Activated CD8-positive, alpha-beta memory T cell treated with anti-CD3 and anti-CD28 coated beads, Interleukin-2, amount 50 U/mL, for 1 hour (primary cell): ENCODE data around the gene EGFL8.
"Not testable (repeated sequence)": the region's sequence is repeated elsewhere in the genome, so short reads cannot be mapped to it uniquely, and the experiment has no call there.

Experiments used
- DNase-seq: peaks from one replicate; pipeline ENCODE4 v3.0.0-alpha.2; 2020; ENCODE audit errors: extremely low read depth

Gene EGFL8

DNA sequence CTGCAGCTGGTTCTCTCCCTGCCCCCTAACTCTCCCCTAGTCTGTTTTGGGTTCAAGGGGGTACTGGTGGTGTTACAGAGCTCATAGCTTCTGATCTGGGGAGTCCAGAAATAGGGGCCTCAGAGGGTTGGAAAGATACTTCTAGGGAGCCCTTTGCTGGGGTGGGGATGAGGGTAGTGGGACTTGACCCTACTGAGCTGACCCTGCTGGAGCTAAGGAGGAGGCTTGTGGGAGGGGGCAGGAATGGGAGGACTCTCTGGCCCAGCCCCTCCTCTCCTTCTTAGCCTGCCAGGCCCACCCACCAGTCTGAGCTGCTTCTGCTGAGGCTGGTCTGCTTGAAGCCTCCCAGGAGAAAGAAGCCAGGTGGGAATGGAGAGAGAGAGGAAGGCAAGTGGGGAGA, at the start of gene EGFL8:
Gene EGFL8, plus strand, starts transcription at position 301 of the 400 bp plus-strand sequence. CDS start 1,571 bp downstream, outside the sequence.
- DNase-seq: no peak

DNA sequence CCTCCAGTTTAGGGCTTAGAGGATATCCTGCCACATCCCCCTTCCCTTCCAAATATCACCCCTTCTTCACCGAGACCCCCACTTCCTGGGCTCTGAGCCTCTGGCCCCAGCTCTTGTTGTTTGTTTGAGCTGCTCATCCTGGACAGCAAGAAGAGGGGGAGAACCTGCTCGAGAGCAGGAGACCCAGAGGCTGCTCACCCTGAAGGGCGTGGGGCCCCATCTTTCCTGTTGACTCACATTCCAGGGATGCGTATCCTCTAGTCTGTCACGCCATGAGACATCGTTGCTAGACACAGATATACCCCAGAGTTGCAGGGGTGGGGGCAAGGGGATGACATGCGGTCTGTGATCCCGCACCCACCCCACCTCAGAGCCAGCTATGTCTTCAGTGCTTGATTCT, 49.6 kb upstream of the EGFL8 start:
- DNase-seq: no peak

DNA sequence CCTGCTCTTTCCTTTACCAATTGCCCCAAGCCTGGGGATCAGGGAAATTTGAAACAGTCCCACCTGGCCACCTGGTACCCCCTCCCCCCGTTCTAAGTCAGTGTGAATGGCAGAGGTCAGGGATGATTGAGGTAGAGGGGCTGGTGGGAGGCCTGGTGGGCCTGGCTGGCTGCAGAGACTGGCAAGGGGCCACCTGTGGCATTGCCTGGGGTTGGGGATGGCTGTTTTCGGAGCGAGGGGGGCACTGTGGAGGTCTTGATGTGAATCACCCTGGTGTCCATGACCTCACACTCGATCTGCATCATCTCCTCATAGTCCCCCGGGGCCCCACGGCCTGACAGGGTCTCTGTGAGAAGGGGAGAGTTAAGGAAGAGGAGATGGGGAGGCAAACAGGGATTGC, 48.8 kb upstream of the EGFL8 start:
- no peak for DNase-seq

DNA sequence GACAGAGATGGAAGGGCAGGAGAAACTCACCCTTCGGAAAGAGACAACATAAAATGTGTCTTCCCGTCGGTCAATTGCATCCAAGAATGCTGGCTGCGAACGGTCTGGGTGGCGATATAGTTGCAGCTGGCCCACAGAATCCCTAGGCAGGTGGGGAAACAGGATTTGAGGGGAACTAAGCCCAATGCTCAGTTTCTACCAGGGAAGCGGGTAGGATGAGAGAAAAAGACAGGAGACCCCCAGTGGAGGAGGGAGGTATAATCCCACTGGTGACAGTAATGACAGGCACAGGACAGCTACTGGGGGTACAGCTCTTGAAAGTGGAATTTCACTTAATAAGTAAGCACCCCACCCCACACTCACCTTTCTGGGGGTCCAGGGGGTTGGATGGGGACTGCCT, 47.7 kb upstream of the EGFL8 start:
- DNase-seq: no peak

DNA sequence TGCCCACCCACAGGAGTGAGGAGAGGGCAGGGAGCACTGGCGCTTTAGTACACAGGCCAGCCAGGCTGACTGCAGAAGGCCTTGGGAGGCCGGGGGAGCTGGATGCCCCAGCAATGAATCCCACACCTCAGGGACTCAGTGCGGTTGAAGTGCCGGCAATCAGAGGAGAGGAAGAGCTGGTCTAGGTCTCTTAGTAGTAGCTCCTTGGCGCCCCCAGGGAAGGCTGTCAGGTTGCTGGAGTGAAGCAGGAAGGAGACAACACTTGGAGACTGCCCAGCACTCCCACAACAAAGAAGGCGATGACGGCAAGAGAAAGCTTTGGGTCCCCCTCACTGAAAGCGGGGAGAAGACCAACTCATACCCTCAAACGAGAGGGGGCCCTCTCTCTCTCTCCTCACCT, 46.9 kb upstream of the EGFL8 start:
- DNase-seq: no peak

DNA sequence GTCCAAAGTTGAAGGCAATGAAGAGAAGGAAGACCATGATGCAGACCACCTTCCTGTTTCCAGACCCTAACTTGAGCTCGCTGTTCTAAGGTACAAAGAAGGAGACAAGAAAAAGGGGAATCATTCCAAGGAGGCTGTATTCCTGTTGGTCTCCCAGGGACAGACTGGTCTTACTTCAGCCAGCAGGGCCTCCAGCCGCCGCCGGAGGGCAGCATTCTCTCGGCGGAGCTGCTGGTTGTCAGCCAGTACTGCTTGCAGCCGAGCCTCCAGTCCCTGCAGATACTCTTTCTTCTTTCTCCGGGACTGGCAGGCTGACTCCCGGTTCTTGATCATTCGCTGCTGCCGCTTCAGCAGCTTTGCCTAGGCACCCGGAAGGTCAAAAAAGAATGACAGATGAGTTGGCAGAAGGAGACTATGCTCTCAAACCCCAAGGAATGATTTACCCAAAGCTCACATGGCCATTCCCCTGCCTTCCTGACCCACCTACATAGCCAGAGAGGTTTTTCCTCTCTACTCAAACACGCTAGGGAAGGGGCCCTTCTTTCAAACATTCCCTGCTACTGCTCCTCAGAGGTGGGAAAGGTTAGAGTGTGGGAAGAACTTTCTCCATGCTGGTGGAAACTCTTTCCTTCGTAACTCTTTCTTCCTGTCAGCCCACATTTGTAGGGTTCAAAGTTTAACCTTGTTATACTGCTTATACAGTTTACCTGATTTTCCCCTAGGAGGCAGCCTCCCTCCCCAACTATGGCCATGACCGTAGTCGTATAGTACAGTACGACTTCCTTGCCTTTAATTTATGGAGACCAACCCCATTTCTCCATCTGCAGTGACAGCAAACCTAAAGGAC, 45.4 kb upstream of the EGFL8 start:
- DNase-seq: peak; percentile 24

DNA sequence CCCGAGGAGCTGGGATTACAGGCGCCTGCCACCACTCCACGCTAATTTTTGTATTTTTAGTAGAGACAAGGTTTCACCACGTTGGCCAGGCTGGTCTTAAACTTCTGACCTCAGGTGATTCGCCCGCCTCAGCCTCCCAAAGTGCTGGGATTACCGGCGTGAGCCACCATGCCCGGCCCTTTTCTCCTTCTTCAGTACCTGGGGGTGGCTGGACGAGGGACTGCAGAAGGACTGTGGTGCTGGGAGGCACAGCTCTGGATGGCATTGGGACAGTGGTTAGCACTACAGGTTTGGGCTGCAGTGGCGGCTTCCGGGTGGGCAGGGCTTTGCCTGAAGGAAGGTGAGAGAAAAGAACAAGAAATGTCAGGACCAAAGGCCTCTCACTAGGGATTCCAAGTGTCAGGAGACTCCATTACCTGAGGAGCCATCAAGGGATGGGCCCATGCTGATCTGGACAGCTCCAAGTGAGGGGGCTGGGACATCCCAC, 43.8 kb upstream of the EGFL8 start:
- DNase-seq: no peak

DNA sequence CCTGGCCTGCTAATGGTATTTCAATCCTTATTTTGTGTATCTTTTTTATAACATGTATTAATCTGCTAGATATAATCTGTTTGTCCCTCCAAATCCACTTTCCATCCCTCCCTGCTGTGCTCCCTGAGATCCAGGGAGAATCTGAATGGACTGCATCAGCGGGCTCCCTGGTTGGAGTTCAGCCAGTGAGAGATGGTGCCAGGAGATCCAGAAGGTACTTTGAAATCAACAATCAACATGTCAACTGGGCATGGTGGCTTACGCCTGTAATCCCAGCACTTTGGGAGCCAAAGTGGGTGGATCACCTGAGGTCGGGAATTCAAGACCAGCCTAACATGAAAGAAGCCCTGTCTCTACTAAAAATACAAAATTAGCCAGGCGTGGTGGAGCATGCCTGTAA, 40.7 kb upstream of the EGFL8 start:
- no peak for DNase-seq

DNA sequence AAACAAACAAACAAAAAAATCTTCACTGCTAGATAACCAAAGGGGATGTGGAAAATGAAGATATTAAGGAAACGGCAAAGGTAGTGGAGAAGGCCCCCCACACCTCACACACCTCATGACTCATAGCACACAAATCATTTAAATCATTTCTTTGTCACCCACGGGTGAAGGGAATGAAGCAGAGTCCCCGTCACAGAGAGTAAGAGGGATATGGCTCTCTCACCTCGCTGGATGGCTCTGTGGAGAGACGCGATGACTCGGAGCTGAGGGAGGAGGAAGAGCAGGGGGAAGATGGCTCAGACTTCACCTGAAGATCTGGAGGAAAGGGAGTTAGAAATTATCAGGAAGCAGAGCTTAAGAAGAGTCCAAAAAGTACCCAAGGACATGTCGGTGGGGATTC, 37.5 kb upstream of the EGFL8 start:
- DNase-seq: no peak

DNA sequence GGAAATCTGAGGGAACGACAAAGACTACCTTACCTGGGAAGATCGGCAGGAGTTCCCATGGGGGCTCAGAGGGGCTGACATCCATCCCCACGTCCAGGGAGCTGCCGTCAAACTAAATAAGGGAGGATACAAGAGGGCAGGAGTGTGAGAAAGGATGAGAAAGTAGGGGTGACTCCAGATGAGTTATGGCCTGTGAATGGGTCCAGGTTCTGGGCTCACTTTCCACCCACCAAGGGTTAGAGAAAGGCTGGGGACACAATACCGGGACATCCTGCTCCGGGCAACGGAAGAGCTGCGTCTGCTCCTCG, 37.0 kb upstream of the EGFL8 start:
- DNase-seq: no peak

DNA sequence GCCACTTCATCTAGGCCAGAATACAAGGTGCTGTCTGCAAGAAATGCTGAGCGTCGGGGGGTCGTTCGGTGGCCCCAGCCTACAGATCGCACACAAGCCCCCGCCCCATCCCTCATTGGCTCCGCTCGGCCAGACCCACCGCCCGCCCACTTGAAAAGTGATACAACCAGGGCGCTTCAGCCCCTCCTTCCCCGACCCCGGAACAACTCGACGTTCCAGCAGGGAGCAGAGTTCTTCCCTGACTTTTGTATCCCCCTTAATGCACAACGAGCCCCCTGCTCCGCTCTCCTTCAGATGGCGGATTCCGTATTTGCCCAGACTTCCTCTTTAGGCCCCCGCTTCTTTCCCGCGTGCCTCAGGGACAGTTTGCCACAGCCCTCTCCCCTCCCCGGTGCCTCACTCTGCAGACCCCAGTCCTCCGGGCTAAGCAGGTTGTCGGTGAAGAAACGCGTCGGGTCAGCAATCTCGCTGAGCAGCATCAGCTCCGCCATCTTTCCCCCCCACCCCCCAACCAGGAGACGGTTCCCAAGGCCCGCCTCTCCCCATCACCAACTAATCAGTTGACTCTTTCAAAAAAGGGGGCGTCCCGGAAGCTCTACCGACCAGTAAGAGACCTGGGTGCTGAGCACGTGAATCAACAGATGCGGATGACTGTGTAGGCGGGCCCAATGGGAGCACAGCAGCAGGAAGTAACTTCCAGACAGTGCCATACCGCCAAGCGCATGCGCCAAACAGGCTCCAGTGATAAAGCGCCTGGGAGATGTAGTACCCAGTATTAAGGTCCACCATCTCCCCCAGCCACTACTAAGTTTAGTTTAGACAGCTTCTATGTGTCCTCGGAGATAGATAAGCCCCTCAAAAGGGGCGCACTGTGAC, 36.4 kb upstream of the EGFL8 start, which contains the start of gene ATF6B:
Gene ATF6B, minus strand, starts transcription at position 530 of the 876 bp plus-strand sequence. Its CDS starts 39 bp downstream, at position 491.
- peak; percentile 98 for DNase-seq

DNA sequence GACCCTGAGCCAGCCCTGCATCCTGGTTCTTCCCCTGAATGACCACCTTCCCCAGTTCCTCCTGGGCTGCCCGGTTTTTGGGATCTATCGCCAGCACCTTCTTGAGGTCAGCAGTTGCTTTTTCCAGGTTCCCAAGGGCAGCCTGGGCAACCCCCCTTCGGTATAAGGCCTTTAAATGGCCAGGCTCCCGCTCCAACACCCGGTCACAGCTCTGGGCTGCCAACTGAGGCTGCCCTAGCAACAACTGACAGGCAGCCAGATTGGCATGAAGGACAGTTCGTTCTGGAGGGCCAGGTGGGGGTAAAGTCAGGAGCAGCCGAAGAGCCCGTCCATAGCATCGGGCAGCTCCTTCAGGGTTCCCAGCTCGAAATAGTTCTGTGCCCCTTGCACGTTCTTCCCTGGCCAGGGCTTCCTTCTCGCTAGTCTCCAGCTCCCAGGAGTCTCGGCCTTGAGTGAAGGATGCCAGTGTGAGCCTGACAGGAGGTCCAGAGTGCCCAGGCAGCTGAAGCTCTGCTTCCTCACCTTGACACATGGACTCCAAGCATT, 35.6 kb upstream of the EGFL8 start:
- DNase-seq: no peak

DNA sequence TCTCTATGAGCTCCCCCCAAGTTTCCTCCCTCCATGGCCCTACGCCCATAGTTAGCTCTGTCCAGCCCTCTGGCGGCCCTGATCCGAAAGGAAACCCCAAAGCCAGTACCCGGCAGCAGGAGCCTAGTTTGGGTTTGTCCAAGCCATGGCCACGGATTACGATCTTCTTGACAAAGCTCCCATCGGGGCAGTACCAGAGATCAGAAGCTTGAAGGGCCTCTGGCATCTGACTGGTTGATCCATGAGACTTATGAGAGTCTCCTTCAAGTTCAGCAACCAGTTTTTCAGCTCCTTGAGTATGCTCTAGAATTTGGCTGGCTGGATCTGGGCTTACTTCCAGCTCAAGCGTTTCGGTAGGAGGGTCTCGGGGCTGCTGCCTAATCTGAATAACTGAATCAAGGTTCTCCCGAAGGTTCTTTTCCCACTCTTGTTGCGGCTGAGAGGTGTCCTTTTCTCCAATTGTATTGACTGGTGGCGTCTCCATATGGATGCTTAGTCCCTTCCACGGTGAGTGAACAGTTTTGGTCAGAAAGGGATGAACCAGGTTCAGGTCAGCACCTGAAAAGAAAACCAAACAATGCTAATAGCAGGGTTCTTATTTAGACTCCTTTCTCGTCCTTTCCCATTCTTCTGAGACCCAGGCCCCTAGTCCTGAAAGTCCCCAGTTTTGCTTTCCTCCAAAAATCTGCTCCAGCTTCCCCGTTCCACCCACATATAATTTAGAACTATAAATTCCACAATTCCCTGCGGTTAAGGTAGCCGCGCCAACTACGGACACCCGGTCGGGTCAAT, 34.9 kb upstream of the EGFL8 start:
- no peak for DNase-seq

DNA sequence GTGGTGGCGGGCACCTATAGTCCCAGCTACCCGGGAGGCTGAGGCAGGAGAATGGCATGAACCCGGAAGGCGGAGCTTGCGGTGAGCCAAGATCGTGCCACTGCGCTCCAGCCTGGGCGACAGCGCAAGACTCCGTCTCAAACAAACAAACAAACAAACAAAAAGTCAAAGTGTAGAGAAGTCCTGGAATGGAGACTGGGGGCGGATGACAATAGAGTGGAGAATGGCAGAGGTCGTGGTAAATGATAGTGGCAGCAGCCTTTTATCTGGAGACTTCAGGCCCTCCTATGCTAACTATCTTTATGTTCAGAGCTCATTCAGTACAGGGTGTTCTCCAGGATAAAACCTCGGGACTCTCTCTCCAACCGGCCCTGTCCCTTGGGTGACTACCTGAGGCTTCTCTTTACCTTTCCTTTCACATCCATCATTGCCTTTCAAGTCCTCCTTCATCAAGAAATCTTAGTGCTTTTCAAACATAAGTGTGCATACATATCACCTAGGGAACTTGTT, 32.9 kb upstream of the EGFL8 start:
- DNase-seq: no peak

DNA sequence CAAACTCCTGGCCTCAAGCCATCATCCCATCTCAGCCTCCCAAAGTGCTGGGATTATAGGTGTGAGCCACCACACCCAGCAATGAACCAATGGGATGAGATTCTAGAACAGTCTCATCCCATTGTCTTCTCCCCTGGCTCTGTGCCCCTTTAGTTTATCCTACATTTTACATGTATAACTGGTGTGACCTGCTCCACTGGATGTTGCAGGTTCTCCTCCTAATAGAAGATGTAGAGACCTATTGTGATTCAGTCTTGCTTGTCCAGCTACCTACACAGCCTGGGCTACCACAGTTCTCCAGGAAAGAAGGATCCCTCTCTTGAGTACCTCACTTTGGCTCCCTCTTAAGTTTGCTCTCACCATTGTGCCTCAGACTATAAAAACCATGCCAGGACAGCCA, 32.3 kb upstream of the EGFL8 start:
- no peak for DNase-seq

DNA sequence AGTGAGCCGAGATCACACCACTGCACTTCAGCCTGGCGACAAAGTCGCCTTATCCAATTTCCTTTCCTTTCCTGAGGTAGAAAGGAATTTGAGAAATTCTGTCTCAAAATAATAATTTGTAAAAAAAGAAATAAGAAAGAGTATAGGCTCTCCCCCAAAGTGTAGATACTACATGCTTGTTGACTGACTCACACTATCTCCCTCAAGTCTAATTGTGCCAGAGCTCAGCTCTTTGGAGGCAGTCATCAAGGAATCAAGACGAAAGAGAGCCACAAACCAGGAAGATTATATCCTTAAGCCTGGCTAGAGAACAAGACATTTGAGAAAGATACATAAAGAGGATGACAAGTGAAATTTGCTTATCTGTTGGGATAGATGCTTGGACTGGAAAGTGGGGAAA, 30.6 kb upstream of the EGFL8 start:
- no peak for DNase-seq

DNA sequence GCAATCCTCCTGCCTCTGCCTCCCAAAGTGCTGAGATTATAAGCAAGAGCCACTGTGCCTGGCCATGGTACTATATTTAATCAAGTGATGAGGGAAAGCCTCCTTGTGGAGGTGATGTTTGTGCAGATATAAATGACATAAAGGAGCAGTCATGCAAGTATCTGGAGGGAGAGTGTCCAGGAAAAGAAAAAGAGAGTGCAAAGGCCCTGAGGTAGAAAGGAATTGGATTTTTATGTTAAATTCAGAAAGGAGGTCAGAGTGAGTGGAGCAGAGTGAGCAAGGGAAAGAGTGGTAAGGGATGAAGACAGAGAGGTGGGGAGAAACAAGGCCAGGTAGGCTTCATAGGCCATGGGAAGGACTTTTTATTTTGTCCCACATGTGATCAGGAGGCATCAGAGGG, 26.9 kb upstream of the EGFL8 start:
- DNase-seq: no peak

DNA sequence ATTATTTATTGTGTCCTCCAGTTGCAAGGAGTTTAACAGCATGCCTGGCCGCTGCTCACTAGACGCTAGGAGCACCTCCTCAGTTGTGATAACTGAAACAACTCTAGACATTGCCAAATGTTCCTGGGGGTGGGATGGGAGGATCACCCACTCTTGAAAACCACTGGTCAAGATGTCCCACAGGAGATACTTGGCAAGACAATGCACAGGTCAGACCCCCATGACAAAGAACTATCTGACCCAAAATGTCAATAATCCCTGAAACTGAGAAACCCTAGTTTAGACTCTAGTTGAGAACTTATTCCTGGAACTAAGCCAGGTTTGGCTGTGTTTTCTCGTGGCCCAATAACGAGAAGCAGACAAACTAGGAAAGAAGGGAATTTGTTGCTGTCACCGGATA, 24.8 kb upstream of the EGFL8 start:
- DNase-seq: no peak

DNA sequence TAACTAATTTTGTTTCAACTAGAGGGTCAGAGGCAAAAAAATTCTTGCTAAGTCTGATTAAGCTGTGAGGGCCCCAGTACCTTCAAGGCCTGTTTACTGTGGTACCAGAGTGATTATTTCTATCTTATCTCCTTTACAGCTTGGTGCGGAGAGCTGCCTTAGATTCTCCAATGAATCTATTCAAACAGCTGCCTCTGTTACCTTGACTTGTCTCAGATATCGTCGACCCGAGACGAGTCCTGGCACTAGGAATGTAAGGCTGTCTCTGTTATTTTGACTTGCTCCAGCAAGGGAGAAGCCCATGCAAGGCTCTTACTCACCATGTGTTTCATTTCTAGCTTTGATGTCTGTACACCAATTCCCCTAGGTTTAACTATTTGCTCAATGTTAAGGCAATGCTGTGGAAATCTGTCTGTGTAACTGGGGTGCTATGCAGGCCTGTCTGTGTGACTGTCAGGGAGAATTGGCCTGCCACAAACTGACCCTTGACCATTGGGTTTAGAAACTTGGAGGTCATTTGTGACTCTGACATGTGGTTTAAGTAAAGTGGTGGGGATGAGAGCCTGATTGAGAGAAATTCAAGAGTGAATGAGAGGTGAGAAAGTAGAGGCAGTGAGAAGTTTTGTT, 23.9 kb upstream of the EGFL8 start:
- no peak for DNase-seq

DNA sequence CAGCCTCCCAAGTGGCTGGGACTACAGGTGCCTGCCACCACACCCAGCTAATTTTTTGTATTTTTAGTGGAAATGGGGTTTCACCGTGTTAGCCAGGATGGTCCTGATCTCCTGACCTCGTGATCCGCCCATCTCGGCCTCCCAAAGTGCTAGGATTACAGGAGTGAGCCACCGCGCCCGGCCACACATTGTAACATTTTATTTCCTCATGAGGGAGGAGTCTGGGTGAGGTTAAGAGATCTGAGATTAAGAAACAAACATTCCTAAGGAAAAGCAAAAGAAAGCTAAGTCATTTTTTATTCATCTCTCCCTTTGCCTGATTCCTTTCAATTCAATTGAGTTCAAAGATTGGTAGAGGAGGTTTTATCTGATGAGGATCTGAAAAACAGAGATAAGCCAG, 20.2 kb upstream of the EGFL8 start:
- DNase-seq: not testable (repeated sequence)

DNA sequence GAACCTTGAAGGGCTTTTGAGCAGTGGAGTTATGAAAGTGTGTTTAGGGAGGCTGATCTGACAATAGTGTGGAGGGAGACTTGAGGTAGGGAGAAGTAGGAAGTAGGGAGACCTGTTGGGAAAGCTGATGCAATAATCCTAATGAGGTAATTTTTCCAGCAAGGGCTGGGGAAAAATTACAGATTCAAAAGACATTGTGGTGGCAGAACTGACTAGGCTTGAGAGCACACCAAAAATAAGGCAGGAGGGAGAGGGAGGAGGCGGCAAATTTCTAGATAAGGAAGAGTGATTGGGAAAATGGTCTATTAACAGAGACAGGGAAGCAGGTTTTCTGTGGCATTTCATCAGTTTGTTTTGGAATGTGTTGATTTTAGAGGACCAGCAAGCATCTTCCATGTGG, 18.1 kb upstream of the EGFL8 start:
- no peak for DNase-seq
